Sigmoid colon (tissue), 7 donors: ENCODE measurements around the gene TRIM9. TPM values are rescaled to one million over a fixed set of nuclear protein-coding genes. Genes with fewer than 3 reads are reported as not detected.

Experiments
- DNase-seq: peaks from one replicate; pipeline ENCODE4 v3.0.0-alpha.2; 2019
- H3K27ac ChIP-seq, 4 donors: fragments of 200-600 bp; sonication (generic); one replicate each; pipeline ENCODE4 v1.5.1; 2016 to 2019; ENCODE audit warnings: mild to moderate bottlenecking in 1 of 4
- H3K27me3 ChIP-seq, 3 donors: fragments of 200-600 bp; sonication (generic); one replicate each; pipeline ENCODE4 v1.5.1; 2019; ENCODE audit warnings: mild to moderate bottlenecking in 1 of 3
- H3K36me3 ChIP-seq, 4 donors: fragments of 200-600 bp; sonication (generic); one replicate each; pipeline ENCODE4 v1.5.1; 2016 to 2019
- H3K4me1 ChIP-seq, 4 donors: fragments of 200-600 bp; sonication (generic); one replicate each; pipeline ENCODE4 v1.5.1; 2017 to 2019
- H3K4me3 ChIP-seq, 4 donors: fragments of 200-600 bp; sonication (generic); one replicate each; pipeline ENCODE4 v1.5.1; 2017 to 2019; ENCODE audit warnings: mild to moderate bottlenecking in 2 of 4, moderate library complexity in 1 of 4
- H3K9me3 ChIP-seq, 4 donors: fragments of 200-600 bp in 3 of 4; sonication (generic) in 3 of 4; one replicate each; pipeline versions ENCODE4 v1.5.1 to v1.6.1; 2013 to 2019
- EP300 ChIP-seq, 4 donors: sonication (generic); formaldehyde crosslinking; IDR thresholded peaks; one replicate each; pipeline ENCODE4 v1.6.1; 2017; ENCODE audit warnings: antibody characterized with exemption in 4 of 4
- POLR2A ChIP-seq, 2 donors: fragments of 450-650 bp; IDR thresholded peaks; one replicate each; pipeline ENCODE4 v1.6.1; 2016; ENCODE audit warnings: antibody characterized with exemption in 2 of 2, mild to moderate bottlenecking in 2 of 2, moderate library complexity in 2 of 2
- POLR2AphosphoS5 ChIP-seq, 4 donors: sonication (generic); formaldehyde crosslinking; IDR thresholded peaks; one replicate each; pipeline ENCODE4 v1.6.1; 2017; ENCODE audit warnings: antibody characterized with exemption in 4 of 4
- WGBS, 2 donors: extraction: QIAGEN DNeasy Blood & Tissue Kit; methylation state at CpG; one replicate each; pipeline ENCODE4 v1.1.7; 2013; 5-methylcytosine and 5-hydroxymethylcytosine counted together
- intact Hi-C: fragments of 100-400 bp; cut with DNase I; formaldehyde crosslinking; loops from one replicate; pipeline ENCODE4 v1.15.1; 2023
- polyA plus RNA-seq, 3 donors: library from polyadenylated mRNA; stranded (reverse); fragments of 200-250 nt; gene quantifications; one replicate each; pipeline ENCODE4 v1.2.3, GENCODE V29; 2013
- total RNA-seq, 4 donors: library from RNA; depleted of rRNA; stranded (reverse); fragments of >200 nt; gene quantifications; one replicate each; pipeline ENCODE4 v1.1.0, GENCODE V29; 2016
- TF ChIP-seq, protein P1 (sequence below), 4 experiments: fragments of 450-650 bp in 3 of 4; fragments of 200-600 bp in 1 of 4; IDR thresholded peaks; one replicate each; pipeline ENCODE4 v1.5.1; 2016 to 2019; ENCODE audit warnings: antibody characterized with exemption in 4 of 4, mild to moderate bottlenecking in 3 of 4, moderate library complexity in 2 of 4
- donor health status: healthy with polysubstance abuse.
- donor health status: Bipolar disorder and iron deficiency.
- donor health status: healthy.

TRIM9 gene
- total and polyA plus RNA-seq, 7 donors: 2.4 to 21.0 (median 13.5) TPM

DNA sequence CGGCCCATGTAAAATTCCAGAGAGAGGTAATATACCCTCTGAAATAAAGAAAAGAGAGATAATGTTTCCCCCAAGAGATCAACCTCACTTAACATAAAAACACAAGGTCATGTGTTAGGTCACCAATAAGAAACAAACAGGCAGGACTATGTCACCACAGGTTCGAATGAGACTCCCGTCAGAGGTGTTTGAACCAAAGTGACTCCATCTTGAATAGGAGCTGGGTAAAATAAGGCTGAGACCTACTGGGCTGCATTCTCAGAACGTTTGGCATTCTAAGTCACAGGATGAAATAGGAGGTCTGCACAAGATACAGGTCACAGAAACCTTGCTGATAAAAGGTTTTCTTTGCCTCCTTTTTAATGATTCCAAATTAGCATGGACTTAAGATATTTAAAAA lies 157.1 kb downstream of the TRIM9 start:
- H3K4me3 ChIP-seq: no peak overlapping the region
- no peaks in the 10 kb centered on the region for H3K27me3 ChIP-seq
- no peaks in the 10 kb centered on the region for H3K9me3 ChIP-seq
- no peak for DNase-seq
- intact Hi-C loops: no loop called here
- peaks cover 0 to 30% (median 4%) of the 10 kb centered on the region in 4 donors for H3K36me3 ChIP-seq
- H3K27ac ChIP-seq: no peak overlapping the region
- 86 to 88% methylated on average over 4 of the region's 4 CpGs for WGBS, 2 donors
- no peaks in the 10 kb centered on the region for H3K4me1 ChIP-seq
- no peak for TF ChIP-seq EP300 (IDR thresholded peaks at IDR 0.05)
- TF ChIP-seq POLR2AphosphoS5 (IDR thresholded peaks at IDR 0.05): no peak

DNA sequence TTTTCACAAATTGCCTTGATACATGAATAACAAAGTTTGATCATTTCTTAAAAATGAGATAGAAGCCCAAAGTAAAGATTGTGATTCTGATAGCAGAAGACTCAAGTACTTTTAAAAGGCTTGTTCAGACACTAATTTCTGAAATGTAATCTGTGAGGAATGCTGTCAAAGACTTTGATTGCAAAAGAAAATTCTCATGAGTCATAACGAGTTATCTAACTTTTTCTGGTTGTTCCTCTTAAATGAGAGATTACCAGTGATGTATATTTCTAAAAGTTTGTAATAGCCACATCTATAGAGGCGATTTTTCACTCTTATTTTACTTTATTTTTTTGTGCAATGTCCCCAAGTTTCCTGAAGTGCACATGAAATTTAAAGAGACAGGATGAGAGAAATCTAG lies 157.6 kb downstream of the TRIM9 start:
- Histone ChIP-seq H3K27ac (no peak overlapping the region), H3K4me3 (no peak overlapping the region), H3K36me3 (peaks cover 0 to 34% (median 4%) of the 10 kb centered on the region in 4 donors), H3K4me1 (no peaks in the 10 kb centered on the region), H3K27me3 (no peaks in the 10 kb centered on the region), H3K9me3 (no peaks in the 10 kb centered on the region)
- WGBS, 2 donors: 55 to 79% methylated on average over 2 of the region's 2 CpGs
- DNase-seq: no peak
- TF ChIP-seq, protein P1, sequence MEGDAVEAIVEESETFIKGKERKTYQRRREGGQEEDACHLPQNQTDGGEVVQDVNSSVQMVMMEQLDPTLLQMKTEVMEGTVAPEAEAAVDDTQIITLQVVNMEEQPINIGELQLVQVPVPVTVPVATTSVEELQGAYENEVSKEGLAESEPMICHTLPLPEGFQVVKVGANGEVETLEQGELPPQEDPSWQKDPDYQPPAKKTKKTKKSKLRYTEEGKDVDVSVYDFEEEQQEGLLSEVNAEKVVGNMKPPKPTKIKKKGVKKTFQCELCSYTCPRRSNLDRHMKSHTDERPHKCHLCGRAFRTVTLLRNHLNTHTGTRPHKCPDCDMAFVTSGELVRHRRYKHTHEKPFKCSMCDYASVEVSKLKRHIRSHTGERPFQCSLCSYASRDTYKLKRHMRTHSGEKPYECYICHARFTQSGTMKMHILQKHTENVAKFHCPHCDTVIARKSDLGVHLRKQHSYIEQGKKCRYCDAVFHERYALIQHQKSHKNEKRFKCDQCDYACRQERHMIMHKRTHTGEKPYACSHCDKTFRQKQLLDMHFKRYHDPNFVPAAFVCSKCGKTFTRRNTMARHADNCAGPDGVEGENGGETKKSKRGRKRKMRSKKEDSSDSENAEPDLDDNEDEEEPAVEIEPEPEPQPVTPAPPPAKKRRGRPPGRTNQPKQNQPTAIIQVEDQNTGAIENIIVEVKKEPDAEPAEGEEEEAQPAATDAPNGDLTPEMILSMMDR (IDR thresholded peaks at IDR 0.05): no peak
- TF ChIP-seq POLR2A (IDR thresholded peaks at IDR 0.05) (no peak), EP300 (IDR thresholded peaks at IDR 0.05) (no peak), POLR2AphosphoS5 (IDR thresholded peaks at IDR 0.05) (no peak)
- intact Hi-C loops: no loop called here

DNA sequence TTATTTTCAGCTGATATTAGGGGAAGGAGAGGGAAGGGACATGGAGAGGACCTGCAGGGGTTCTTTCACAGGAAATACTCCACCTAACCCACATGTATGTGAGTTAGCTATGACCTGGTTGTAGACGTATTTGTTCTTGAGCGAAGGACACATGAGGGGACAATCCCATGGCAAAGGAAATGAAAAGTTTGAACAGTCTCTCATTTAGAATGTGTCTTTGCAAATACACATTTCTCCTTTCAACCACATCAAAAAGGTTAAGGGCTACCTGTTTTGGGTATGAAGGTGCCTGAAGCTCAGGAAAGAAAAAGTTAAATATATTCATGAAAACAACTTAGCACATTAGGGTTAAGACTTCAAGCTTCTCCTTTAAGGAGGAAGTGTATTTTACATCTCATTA lies 158.0 kb downstream of the TRIM9 start:
- peaks cover 0 to 39% (median 4%) of the 10 kb centered on the region in 4 donors for H3K36me3 ChIP-seq
- H3K27me3 ChIP-seq: no peaks in the 10 kb centered on the region
- no peak overlapping the region for H3K27ac ChIP-seq
- no peak for DNase-seq
- 67 to 81% methylated on average over 2 of the region's 2 CpGs for whole genome bisulfite sequencing, 2 donors
- H3K9me3 ChIP-seq: no peaks in the 10 kb centered on the region
- no peak overlapping the region for H3K4me3 ChIP-seq
- TF ChIP-seq, protein P1 (IDR thresholded peaks at IDR 0.05): no peak
- TF ChIP-seq POLR2A (IDR thresholded peaks at IDR 0.05): no peak
- no peak for TF ChIP-seq POLR2AphosphoS5 (IDR thresholded peaks at IDR 0.05)
- no peak for TF ChIP-seq EP300 (IDR thresholded peaks at IDR 0.05)
- intact Hi-C loops: no loop called here
- no peaks in the 10 kb centered on the region for H3K4me1 ChIP-seq

DNA sequence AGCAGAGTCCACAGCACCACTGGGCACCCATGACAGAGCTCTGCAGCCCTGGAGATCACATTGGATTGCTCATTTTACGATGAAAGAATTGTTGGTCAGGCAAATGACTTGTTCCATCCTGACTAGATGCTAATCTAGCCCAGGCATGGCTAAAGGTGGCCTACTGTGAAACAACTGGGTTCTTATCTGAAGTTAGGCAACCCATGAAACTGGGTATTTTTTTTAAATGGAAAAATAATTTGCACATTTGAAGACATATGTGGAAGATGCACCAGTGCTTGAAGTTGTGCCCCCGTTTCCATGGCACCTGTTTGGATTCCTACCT lies 158.9 kb downstream of the TRIM9 start:
- Histone ChIP-seq H3K27ac (no peak overlapping the region), H3K9me3 (no peaks in the 10 kb centered on the region), H3K27me3 (no peaks in the 10 kb centered on the region), H3K4me1 (no peaks in the 10 kb centered on the region), H3K36me3 (peaks cover 0 to 46% (median 6%) of the 10 kb centered on the region in 4 donors), H3K4me3 (no peak overlapping the region)
- no peak for TF ChIP-seq POLR2A (IDR thresholded peaks at IDR 0.05)
- TF ChIP-seq POLR2AphosphoS5 (IDR thresholded peaks at IDR 0.05): no peak
- TF ChIP-seq, protein P1 (IDR thresholded peaks at IDR 0.05): no peak
- TF ChIP-seq EP300 (IDR thresholded peaks at IDR 0.05): no peak
- no peak for DNase-seq
- 93 to 95% methylated on average over 2 of the region's 2 CpGs for WGBS, 2 donors
- intact Hi-C loops: no loop called here

DNA sequence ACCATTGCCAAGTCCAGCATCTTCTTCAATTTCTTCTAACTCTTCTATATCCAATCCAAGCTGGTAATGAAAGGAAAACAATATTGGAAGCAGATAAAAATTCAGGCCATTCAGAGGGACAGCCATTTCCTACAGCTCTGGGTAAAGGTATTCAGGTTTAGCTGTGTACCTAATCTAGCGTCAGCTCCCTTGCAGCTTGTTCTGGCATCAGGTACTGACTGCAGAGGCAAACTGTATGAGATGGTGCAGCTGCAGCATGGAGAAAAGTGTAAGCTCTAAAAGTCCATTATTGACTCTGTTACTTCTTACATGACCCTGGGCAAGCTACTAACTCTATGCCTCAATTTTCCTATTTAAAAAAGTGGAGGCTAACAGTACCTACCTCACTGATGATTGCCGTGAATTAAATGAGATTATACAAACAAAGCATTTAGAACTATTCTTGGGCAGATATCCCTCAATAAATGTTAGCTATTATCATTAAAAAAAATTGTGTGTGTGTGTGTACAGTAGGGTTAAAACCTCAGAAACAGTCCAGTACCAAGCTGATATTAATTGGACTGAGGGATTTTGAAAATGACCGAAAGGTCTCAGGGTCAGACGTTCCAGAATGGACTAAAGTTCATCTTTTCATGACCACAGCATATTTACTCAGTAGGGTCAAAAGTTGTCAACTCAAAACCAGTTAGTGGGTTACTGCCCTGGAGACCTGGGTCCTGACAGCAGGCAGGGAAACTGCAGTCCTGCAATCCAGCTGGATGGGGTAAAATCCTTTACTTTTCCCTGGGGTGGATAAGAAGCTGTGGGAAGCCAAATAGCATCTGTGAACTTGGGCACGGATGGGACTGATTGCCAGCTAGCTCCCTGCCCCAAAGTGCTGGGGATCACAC lies 159.5 kb downstream of the TRIM9 start:
- no peaks in the 10 kb centered on the region for H3K4me1 ChIP-seq
- no peak for DNase-seq
- no peaks in the 10 kb centered on the region for H3K27me3 ChIP-seq
- intact Hi-C loops: no loop called here
- no peaks in the 10 kb centered on the region for H3K9me3 ChIP-seq
- 91 to 93% methylated on average over 5 of the region's 5 CpGs for whole genome bisulfite sequencing, 2 donors
- H3K4me3 ChIP-seq: no peak overlapping the region
- no peak overlapping the region for H3K27ac ChIP-seq
- TF ChIP-seq EP300 (IDR thresholded peaks at IDR 0.05): no peak
- no peak for TF ChIP-seq POLR2A (IDR thresholded peaks at IDR 0.05)
- TF ChIP-seq, protein P1 (IDR thresholded peaks at IDR 0.05): no peak
- no peak for TF ChIP-seq POLR2AphosphoS5 (IDR thresholded peaks at IDR 0.05)
- peaks cover 0 to 52% (median 6%) of the 10 kb centered on the region in 4 donors for H3K36me3 ChIP-seq
